Umbilical cord (tissue), 2 donors: ENCODE measurements around the gene NTSR2. TPM values are rescaled to one million over a fixed set of nuclear protein-coding genes. Genes with fewer than 3 reads are reported as not detected.

Source experiments
- DNase-seq: peaks from one replicate; pipeline ENCODE4 v3.0.0-alpha.2; 2015; ENCODE audit warnings: low spot score
- total RNA-seq: library from RNA; depleted of rRNA; stranded (reverse); fragments of >200 nt; gene quantifications from one replicate; pipeline ENCODE4 v1.2.3, GENCODE V29; 2014; ENCODE audit warnings: low replicate concordance; ENCODE audit not compliant: insufficient read depth

The NTSR2 gene
- total RNA-seq, 1 donor from 2014 or later: not detected

DNA sequence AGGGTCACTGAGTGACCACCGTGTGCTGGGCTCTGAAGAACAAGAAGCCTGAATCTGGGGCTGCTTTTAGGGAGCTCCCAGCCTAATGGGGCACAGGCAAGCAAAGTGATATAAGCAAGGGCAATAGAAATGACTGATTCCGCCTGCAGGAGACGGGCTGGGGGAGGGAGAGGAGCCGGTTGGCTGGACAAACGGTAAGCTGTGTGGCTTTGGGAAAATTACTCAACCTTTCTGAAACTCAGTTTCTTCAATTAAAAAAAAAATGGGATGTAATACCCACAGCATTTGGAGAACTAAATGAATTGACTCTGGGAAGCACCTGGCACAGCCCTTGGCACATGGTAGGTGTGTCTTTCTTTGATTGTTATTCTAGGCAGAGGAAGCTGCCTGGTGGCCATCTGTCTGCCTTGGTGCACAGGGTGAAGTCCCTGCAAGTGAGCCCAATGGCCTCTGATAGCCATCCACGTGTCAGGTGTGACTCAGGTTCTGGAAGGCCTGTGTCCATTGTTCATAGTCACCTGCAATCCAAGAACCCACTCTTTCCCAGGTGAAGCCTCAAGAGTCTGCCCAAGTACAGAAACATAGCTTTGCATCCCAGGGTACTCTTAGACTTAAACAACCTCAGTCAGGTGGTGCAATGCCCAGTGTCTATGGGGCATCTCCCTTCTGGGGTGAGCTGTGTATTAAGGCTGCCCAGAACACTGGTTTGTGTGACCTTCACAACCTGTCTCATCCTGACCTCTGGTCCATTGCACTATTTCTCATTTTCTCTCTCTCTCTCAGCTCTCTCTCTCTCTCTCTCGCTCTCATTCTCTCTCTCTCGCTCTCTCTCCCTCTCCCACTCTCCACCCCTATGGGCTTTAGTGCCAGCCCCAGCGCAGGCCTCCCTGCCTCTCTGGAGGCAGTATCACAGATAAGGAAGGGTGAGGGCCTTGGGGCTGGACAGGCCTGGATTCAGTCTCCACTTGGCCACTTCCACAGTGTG lies 30.0 kb upstream of the NTSR2 start:
- peak; percentile 38 for DNase-seq

- DNase-seq: peak; percentile 45
Observed at GRCh38 chr2:11698009-11698922, 28.3 kb upstream of the NTSR2 start.

DNA sequence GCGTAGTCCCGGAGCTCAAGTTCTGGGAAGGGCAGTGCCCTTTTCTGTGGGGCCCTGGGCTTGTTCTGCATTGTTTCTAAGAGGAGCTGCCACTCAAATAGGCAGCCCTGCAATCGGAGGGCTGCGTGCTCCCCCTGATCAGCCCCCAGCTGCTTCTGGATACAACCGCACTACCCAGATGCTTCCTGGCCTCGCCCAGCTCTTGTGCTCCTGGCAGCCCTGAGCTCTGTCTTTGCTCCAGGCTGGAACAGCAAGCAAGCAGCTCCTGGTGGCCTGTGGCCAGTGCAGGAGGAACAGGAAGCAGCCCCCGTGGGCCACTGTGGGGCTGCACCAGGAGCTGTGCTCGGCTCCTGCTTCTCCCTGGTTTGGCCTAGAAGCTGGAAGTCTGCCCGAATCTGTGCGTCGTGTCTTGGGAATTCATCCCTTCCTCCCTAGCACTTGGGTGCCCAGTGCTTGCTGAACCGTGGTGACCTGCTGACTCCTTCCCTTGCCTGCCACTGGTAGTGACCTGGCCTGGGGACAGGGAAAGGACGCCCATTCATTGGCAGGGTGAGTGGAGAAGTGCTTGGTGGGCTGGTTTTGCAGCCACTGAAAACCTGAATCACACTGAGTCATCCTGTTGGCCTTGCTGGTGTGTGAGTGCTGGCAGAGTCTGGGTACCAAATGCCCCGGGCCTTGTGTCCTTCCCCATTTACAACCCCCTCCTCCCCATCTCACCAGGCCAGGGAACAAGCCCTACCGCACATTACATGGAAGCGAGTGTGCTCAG lies 27.3 kb upstream of the NTSR2 start:
- peak; percentile 46 for DNase-seq

DNA sequence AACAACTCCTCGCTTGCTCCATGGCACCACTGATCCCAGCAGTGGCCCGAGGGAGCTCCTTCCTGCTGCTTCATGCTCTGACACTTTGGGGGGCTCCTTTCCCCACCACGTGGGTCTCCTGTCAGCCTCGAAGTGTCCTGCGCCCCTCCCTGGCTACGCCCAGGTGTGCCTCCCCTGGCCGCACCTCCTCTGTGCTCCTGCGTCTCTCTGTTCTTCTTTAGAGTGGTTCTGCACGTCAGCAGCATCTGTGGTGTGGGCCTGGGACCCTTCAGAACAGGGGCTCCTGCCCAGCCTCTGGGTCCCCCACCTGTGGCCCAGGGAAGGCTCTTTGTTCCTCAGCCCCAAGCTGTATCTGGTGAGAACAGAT lies 26.7 kb upstream of the NTSR2 start:
- DNase-seq: no peak

- no peak for DNase-seq
Observed at GRCh38 chr2:11695576-11695975, 25.6 kb upstream of the NTSR2 start.

- DNase-seq: peak; percentile 71
Observed at GRCh38 chr2:11692966-11693521, 23.0 kb upstream of the NTSR2 start.

DNA sequence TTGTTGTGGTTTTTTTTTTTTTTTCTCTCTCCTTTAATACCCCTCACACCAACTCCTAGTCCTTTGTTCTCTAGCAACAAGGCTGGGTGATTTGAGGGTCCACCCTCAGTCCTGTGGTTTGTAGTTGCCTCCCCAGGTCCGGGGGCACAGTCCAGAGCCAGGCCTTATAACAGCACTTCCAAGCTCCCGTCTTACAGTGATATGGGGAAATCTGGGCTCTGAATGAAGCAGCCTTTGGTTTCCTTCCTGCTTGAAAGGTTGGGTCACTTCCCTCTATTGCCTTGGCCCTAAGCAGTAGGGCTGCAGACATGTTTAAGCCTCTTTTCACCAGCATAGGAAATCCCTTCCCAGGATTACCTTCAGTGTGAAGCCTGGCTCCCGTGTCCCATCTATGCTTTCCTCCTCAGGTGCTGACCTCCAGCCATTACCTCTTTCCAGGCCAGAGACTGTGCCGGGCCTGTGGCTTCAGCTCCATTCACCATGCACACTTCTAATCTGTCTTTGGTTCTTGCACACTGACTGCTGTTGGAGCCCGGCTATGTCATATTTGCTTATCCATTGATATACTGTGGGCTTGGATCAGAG lies 21.2 kb upstream of the NTSR2 start:
- DNase-seq: no peak

DNA sequence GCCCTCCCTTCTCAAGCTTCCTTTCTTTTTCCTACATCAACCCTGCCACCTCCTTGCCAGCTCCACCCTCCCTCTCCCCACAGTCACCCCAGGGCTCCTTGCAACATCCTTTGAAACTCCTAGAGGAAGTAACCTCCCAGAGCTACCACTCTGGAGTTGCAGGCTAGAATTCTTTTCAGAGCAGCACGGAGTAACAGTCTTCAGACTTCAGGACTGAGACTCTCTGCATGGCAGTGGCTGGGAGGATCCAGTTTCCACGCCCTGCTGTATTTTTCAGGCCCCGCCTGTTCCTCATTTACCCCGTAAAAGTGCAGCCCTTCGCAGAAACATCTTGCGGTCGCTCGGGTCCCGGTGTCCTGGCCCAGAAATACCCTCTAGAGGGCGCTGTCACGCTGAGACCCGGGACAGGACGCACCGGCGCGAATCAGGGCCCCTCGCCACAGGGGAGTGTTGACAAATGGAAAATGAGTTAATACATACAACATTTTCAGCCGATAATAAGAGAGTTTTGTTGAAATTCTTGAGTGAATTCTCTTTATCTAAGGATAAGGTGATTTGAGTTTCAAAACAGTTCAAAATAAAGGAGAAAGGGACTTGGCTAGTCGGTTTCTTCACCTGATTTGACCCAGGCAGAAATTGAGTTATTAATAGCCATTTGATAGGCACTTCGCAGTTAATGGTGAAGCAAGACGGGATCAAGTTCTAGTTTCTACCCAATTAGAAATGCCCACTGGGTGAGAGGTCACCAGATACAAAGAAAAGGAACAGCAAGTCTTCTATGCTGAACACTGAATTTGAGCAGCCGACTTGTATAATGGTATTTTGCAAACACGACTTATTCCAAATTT lies 18.5 kb upstream of the NTSR2 start:
- DNase-seq: peak; percentile 88

- DNase-seq: no peak
Observed at GRCh38 chr2:11687736-11688135, 17.7 kb upstream of the NTSR2 start.

DNA sequence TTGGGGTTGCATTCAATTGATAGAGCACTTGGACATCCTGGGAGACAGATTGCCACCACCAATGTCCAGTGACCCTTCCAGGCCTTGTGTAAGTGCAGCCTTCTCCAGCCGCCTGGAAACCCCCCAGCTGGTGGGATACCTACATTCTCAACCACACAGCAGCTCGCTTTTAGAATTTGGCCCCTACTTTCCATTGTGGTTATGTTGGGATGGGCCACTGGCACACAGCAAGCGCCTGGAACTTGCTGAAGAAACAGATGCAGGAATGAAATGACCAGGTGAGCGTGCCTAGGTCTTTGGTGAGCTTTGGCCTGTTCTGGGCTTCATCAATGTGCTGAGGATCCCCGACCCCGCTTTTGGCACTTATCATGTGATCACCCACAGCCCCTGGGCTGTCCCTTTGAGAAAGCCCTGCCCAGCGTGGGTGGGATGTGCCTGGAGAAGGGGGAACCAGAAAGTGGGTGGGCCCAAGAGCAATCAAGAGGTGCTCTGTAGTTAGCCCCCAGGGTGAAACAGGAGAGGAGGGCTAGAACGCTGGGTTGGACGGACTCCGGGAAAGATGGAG lies 16.0 kb upstream of the NTSR2 start:
- DNase-seq: no peak

- DNase-seq: no peak
Observed at GRCh38 chr2:11684894-11685460, 15.0 kb upstream of the NTSR2 start.

DNA sequence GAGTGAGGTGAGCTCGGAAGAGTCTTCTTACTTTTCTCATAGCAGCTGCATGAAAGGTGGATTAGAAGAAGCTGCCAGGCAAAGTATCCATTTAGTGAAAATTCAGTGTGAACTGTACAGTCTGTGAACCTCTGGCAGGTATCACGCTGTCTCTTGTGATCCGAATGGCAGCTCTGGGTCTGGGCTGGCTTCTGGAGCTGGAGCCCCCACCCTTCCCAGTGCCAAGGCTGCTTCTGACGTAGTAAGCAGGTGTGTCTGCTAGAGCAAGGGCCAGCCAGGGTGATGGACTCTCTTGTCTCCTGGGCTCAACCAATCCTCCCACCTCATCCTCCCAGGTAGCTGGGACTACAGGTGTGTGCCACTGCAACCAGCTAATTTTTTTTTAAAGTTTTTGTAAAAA lies 14.0 kb upstream of the NTSR2 start:
- no peak for DNase-seq

DNA sequence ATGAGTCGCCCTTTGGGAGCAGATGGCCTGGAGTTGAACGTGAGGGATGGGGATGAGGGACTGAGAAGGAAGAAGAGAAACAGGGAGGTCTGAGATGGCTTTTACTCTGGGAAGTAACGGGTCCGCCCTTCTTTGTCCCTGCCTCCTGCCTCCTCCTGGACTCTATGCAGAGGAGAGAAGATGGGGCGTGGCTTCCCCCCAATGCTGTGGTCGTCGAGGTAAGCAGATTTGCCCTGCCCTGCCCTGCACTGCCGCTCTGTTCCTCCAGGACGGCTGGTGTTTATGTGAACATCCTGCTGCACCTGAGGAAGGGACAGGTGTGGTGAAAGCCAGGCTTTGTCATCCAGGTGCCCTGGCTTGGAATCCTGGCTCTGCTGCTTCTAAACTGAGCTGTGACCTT lies 13.5 kb upstream of the NTSR2 start:
- no peak for DNase-seq

- no peak for DNase-seq
Observed at GRCh38 chr2:11682590-11682915, 12.6 kb upstream of the NTSR2 start.

DNA sequence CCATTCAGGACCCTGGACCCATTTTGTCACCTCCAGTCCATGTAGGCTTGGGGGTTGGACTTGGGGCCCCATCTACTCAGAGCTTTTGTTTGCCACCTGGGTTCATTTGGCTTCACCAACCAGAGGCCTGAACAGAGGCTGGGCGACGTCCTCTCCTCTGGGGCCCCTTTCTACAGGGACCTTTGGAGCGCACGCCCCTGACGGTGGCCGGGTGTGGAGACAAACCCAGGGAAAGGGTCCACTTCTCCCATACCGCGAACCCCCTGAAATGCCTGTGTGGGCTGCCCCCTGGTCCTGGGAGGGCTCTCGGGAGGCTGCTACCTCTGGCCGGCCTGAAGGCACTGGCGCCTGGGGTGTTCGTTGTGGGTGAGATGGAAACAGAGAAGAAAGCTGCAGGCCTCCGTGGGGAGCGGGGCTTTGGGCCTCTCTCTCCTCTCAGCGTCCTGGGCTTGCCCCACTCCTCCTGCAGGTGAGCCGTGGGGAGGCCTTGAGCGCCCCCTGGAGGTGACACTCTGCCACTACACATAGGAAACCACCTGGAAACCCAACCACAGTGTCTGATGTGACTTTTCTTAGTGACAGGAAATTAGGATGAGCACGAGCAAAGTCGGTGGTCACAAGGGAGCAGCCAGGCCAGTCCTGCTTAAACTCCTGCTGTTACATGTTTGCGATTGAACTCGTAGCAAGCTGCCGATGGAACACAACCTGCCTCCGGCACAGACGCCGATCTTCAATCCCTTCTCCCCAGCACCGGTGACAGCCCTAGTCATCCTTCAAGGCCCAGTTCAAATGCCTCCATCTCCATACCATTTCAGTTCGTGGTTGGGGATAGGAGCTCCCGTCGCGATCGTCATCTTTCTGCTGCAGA lies 12.0 kb upstream of the NTSR2 start:
- no peak for DNase-seq

DNA sequence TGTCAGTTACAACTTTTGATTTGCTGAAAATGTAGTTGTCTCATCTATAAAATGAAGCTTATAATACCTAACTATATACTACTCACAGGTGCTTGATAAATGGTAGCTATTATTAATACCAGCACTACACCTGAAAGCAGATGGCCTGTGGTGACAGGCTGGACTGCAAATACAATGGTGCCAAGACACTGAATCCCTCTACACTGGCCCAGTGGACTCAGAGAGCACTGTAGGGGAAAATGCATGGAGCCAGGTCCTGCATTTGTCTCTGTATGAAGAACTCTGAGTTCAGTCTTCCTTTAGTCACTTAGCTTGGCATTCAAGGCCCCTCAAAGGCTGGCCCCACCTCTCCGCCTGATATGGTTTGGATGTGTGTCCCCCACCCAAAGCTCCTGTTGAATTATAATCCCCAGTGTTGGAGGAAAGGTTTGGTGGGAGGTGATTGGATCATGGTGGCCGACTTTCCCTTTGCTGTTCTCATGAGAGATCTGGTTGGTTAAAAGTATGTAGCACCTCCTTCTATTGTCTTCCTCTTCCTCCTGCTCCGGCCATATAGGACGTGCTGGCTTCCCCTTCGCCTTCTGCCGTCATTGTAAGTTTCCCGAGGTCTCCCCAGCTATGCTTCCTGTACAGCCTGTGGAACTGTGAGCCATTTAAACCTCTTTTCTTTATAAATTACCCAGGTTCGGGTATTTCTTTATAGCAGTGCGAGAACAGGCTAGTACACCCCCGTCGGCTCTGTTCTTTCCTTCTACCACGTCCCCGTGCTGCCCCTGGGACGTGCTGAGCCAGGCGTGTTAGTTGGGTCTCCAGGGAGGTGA lies 11.1 kb upstream of the NTSR2 start:
- no peak for DNase-seq

DNA sequence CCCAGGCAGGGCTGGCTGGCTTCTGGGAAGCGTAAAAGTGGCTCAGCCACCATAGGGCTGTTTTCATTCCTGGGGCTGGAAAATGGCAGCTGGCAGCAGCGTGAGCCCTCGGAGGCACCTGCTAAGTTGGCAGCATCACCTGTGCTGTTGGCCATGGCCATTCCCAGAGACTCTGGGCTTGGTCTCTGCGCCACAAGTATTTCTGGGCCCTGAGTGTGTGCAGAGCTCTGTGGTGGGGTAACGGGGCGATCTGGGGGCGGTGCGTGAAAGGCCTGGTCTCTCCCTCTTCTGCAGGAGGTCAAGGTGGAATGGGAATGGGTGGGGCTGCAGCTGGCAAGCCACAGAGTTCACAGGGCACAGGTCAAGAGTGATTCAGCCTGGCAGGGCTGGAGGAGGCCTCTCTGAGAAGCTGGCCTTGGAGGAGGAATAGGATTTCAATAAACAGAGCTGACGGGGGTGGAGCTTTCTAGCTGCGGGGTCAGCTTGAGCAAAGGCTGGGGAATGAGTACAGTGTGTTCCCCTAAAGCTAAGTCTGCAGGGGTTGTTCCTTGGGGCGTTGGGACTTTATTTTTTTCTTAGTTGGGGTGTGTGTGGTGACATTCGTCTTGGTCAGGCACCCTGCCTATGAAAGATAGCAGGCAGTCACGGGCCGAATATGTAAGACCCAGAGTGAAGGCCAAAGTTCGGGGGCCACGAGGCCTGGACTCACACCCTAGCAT lies 10.3 kb upstream of the NTSR2 start:
- no peak for DNase-seq
